PC-9 (cell line): ENCODE data around the gene SPSB4. TPM values are rescaled to one million over a fixed set of nuclear protein-coding genes. Genes with fewer than 3 reads are reported as not detected.

ENCODE experiments used
- BruUV-seq: library from RNA; stranded (reverse); fragments of 400-500 nt; replicated peaks from 2 replicates; lab custom pipeline; 2021; lab: Mats Ljungman, UMichigan
- CTCF ChIA-PET: fragments of 300-600 bp; sonication (Branson Sonifier 250); formaldehyde crosslinking; loops from one replicate; lab custom pipeline; 2022; ENCODE audit warnings: antibody characterized with exemption; lab: Charles Lee
- POLR2A ChIA-PET: fragments of 300-600 bp; sonication (Branson Sonifier 250); formaldehyde crosslinking; loops from one replicate; lab custom pipeline; 2022; ENCODE audit warnings: antibody characterized with exemption; ENCODE audit not compliant: unreplicated experiment; lab: Charles Lee
- DNase-seq, 2 experiments: peaks; one replicate each; pipeline versions ENCODE4 v3.0.0 to v3.0.0-alpha.2; 2015 to 2022; ENCODE audit warnings: mixed read lengths in 1 of 2
- H2AFZ ChIP-seq: fragments of 200-600 bp; sonication (generic); 2 replicates; pipeline ENCODE4 v1.8.1; 2017; ENCODE audit warnings: antibody characterized with exemption
- H3F3A ChIP-seq: fragments of 200-600 bp; sonication (generic); 2 replicates; pipeline ENCODE4 v1.8.1; 2017; ENCODE audit warnings: antibody characterized with exemption, mild to moderate bottlenecking, low read depth; ENCODE audit not compliant: insufficient read depth
- H3K27ac ChIP-seq: fragments of 200-600 bp; sonication (generic); 2 replicates; pipeline ENCODE4 v1.6.1; 2016; ENCODE audit warnings: mixed run types
- H3K27me3 ChIP-seq: fragments of 200-600 bp; sonication (generic); 2 replicates; pipeline ENCODE4 v1.6.1; 2016; ENCODE audit warnings: low read depth, mixed run types; ENCODE audit not compliant: insufficient read depth
- H3K36me3 ChIP-seq: fragments of 200-600 bp; sonication (generic); 2 replicates; pipeline ENCODE4 v1.6.1; 2016; ENCODE audit warnings: low read depth, mixed run types
- H3K4me1 ChIP-seq: fragments of 200-600 bp; sonication (generic); replicated peaks from 2 replicates; pipeline ENCODE4 v1.6.1; 2016; ENCODE audit warnings: mixed run types; ENCODE audit not compliant: insufficient read depth
- H3K4me2 ChIP-seq: fragments of 200-600 bp; sonication (generic); 2 replicates; pipeline ENCODE4 v1.6.1; 2017; ENCODE audit warnings: mixed run types
- H3K4me3 ChIP-seq: fragments of 200-600 bp; sonication (generic); 2 replicates; pipeline ENCODE4 v1.6.1; 2016; ENCODE audit warnings: mixed run types
- H3K79me2 ChIP-seq: fragments of 200-600 bp; sonication (generic); 2 replicates; pipeline ENCODE4 v1.6.1; 2017; ENCODE audit warnings: low read depth, mixed run types
- H3K9me2 ChIP-seq: fragments of 200-600 bp; sonication (generic); 2 replicates; pipeline ENCODE4 v1.8.1; 2017; ENCODE audit warnings: mild to moderate bottlenecking; ENCODE audit not compliant: insufficient read depth
- H3K9me3 ChIP-seq: fragments of 200-600 bp; sonication (generic); 2 replicates; pipeline ENCODE4 v1.8.1; 2016; ENCODE audit warnings: low read depth; ENCODE audit not compliant: insufficient read depth
- H4K20me1 ChIP-seq: fragments of 200-600 bp; sonication (generic); 2 replicates; pipeline ENCODE4 v1.8.1; 2017; ENCODE audit not compliant: insufficient read depth
- EZH2 ChIP-seq: fragments of 200-600 bp; sonication (generic); IDR thresholded peaks from 2 replicates; pipeline ENCODE4 v1.8.0; 2017; ENCODE audit warnings: antibody characterized with exemption, low read depth
- intact Hi-C: fragments of 100-400 bp; cut with micrococcal nuclease; formaldehyde crosslinking; loops from one replicate; pipeline ENCODE4 v1.10.0; 2022; ENCODE audit not compliant: unreplicated experiment
- total RNA-seq: library from RNA; stranded (reverse); gene quantifications from 2 replicates; pipeline ENCODE4 v1.2.3, GENCODE V29; 2021
- TF ChIP-seq, protein P1 (sequence below): fragments of 200-600 bp; sonication (generic); conservative IDR thresholded peaks from 2 replicates; pipeline ENCODE4 v1.6.1; 2017; ENCODE audit warnings: mixed run types, antibody characterized with exemption, mild to moderate bottlenecking, moderate library complexity

SPSB4 gene
- total RNA-seq, 1 experiment from 2014 or later = not detected

DNA sequence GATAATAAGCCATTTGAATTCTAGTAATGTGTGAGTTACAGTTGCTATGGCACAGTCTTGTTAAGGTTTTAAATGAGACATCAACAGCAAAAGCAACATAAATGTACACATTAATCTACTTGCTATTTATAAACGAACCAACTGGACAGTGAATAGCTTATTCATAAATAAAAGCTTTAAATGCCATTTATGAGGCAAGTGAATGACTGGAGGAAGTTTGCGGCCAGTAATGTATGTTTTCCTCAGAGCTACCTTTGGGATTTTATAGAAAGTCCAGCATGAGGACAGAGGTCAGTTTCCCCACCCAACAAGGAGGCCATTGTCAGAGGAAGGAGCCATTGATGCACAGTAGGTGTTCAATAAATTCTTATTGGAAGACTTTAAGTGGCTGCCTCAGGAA, 132.5 kb downstream of the SPSB4 start:
- Histone ChIP-seq H4K20me1 (no peaks in the 10 kb centered on the region), H3K4me1 (no peaks in the 10 kb centered on the region), H3K27me3 (peaks cover 46% of the 10 kb centered on the region), H3F3A (no peaks in the 10 kb centered on the region), H3K9me2 (no peaks in the 10 kb centered on the region), H3K9me3 (peaks cover 5% of the 10 kb centered on the region; the same call in 1 of the 2 replicates), H2AFZ (no peak overlapping the region), H3K27ac (no peak overlapping the region), H3K36me3 (no peaks in the 10 kb centered on the region), H3K4me3 (no peak overlapping the region), H3K4me2 (no peak overlapping the region), H3K79me2 (no peaks in the 10 kb centered on the region)
- POLR2A ChIA-PET = no interaction called here
- no peak for DNase-seq
- intact Hi-C loops = no loop called here
- BruUV-seq = no TSS peak
- no peak for TF ChIP-seq EZH2
- TF ChIP-seq, protein P1, sequence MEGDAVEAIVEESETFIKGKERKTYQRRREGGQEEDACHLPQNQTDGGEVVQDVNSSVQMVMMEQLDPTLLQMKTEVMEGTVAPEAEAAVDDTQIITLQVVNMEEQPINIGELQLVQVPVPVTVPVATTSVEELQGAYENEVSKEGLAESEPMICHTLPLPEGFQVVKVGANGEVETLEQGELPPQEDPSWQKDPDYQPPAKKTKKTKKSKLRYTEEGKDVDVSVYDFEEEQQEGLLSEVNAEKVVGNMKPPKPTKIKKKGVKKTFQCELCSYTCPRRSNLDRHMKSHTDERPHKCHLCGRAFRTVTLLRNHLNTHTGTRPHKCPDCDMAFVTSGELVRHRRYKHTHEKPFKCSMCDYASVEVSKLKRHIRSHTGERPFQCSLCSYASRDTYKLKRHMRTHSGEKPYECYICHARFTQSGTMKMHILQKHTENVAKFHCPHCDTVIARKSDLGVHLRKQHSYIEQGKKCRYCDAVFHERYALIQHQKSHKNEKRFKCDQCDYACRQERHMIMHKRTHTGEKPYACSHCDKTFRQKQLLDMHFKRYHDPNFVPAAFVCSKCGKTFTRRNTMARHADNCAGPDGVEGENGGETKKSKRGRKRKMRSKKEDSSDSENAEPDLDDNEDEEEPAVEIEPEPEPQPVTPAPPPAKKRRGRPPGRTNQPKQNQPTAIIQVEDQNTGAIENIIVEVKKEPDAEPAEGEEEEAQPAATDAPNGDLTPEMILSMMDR = no peak
- CTCF ChIA-PET = no interaction called here

DNA sequence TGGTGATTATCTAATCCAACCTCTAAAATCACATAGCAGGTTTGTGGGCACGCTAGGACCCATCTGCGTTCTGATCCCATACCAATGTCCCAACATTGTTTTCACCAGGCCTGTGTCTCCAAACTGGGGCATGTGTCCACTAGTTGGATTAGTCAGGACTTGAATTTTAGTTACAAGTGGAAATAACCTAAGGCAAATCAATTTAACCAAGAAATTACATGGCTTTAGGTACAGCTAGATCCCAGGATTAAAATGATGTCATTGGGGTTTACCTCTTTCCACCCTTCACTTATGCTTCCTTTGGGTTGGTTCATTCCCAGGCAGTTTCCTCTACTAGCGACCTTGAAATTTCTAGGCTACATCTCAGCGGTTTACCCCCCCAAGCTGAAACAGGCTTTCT, 133.3 kb downstream of the SPSB4 start:
- no peak overlapping the region for H3K4me3 ChIP-seq
- TF ChIP-seq, protein P1 = no peak
- TF ChIP-seq EZH2 = no peak
- no peaks in the 10 kb centered on the region for H3K9me2 ChIP-seq
- H2AFZ ChIP-seq = no peak overlapping the region
- CTCF ChIA-PET = interaction anchor here (0.6 kb wide), 1 partner anchor 368 kb away, joined by 3 read pairs; no protein-coding TSS in a partner anchor
- H3K4me1 ChIP-seq = no peaks in the 10 kb centered on the region
- no peak overlapping the region for H3K4me2 ChIP-seq
- peaks cover 5% of the 10 kb centered on the region; the same call in 1 of the 2 replicates for H3K9me3 ChIP-seq
- intact Hi-C loops = no loop called here
- no peaks in the 10 kb centered on the region for H4K20me1 ChIP-seq
- H3K27ac ChIP-seq = no peak overlapping the region
- H3F3A ChIP-seq = no peaks in the 10 kb centered on the region
- DNase-seq = no peak
- no TSS peak for BruUV-seq
- no peaks in the 10 kb centered on the region for H3K79me2 ChIP-seq
- peaks cover 52% of the 10 kb centered on the region for H3K27me3 ChIP-seq
- no peaks in the 10 kb centered on the region for H3K36me3 ChIP-seq
- POLR2A ChIA-PET = no interaction called here

DNA sequence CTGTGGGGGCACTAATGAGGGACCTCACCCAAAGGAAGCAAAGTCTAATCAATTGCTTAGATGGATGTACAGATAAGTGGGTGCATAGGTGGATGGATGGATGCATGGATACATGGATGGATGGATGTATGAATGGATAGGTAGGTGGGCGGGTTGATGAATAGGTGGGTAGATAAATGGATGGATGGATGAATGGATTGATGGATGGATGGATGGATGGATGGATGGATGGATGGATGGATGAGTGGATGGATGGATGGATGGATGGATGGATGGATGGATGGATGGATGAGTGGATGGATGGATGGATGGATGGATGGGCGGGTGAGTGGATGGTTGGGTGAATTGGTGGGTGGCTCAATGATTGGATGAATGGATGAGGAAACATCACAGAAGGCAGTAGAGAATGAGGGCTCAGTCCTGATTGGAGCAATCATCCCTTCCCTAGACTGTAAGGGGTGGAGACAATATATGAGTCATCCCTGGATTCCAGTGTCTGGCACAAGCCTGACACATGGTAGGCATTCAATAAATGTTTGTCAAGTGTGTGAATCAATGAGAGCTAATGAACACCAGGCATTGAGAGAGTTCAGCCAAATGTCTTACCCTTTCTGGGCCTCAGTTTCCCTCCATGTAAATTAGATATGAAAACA, 140.1 kb downstream of the SPSB4 start:
- H4K20me1 ChIP-seq = no peaks in the 10 kb centered on the region
- H3K36me3 ChIP-seq = no peaks in the 10 kb centered on the region
- CTCF ChIA-PET = no interaction called here
- no peak for DNase-seq
- no peaks in the 10 kb centered on the region for H3K79me2 ChIP-seq
- H3K9me2 ChIP-seq = no peaks in the 10 kb centered on the region
- H2AFZ ChIP-seq = no peak overlapping the region
- peaks cover 59% of the 10 kb centered on the region for H3K27me3 ChIP-seq
- H3K4me3 ChIP-seq = no peak overlapping the region
- intact Hi-C loops = loop anchor here (5.0 kb wide), 1 partner anchor 261 kb away; no protein-coding TSS in a partner anchor
- no peaks in the 10 kb centered on the region for H3K9me3 ChIP-seq
- BruUV-seq = no TSS peak
- H3K27ac ChIP-seq = no peak overlapping the region
- POLR2A ChIA-PET = no interaction called here
- no peaks in the 10 kb centered on the region for H3K4me1 ChIP-seq
- H3F3A ChIP-seq = no peaks in the 10 kb centered on the region
- TF ChIP-seq, protein P1 = no peak
- no peak for TF ChIP-seq EZH2
- no peak overlapping the region for H3K4me2 ChIP-seq
